Measurements from ENCODE around the gene GOLGA2.

The GOLGA2 gene

GRCh38 chr9:128275198-128276007 lies at the start of gene GOLGA2:
Gene GOLGA2, minus strand, starts transcription at chr9:128276007. Its CDS starts 31 bp downstream, at chr9:128275976.
- DNase-seq, result no peak

DNA sequence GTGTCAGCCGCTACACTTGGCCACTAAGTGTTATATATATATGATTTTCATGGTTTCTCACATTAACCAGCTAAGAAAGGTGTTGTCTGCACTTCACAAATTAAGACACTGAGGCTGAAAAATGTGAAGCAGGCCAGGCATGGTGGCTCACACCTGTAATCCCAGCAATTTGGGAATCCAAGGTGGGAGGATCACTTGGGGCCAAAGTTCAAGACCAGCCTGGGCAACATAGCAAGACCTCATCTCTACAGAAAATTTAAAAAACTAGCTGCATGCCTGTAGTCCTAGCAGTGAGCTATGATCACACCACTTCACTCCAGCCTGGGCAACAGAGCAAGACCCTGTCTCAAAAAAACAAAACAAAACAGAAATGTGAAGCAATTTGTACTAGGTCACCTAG lies 48.6 kb upstream of the GOLGA2 start:
- no peak for DNase-seq

GRCh38 chr9:128323791-128324190 lies 48.0 kb upstream of the GOLGA2 start:
- DNase-seq, result no peak

DNA sequence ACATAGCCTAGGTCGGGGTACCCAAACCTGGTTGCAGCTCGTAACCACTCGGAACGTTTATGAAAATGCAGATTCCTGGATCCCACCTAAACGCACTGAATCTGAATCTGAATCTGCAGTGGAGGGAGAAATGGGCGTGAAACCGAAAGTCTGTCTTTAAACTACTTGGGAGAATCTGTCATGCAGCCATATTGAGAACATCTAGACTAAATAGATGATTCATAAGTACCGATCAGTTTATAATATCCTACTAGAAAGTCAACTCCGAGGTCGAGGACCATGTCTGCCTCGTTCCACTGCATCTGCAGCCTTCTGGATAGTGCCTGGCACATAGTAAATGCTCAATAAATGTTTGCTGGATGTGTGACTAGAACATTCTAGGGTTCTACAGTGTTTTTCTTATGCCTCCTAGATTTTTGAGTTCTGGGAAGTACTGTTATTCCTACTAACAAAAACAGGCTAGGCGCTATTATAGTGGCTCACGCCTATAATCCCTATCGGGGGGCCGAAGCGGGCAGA lies 47.5 kb upstream of the GOLGA2 start:
- DNase-seq, result no peak

DNA sequence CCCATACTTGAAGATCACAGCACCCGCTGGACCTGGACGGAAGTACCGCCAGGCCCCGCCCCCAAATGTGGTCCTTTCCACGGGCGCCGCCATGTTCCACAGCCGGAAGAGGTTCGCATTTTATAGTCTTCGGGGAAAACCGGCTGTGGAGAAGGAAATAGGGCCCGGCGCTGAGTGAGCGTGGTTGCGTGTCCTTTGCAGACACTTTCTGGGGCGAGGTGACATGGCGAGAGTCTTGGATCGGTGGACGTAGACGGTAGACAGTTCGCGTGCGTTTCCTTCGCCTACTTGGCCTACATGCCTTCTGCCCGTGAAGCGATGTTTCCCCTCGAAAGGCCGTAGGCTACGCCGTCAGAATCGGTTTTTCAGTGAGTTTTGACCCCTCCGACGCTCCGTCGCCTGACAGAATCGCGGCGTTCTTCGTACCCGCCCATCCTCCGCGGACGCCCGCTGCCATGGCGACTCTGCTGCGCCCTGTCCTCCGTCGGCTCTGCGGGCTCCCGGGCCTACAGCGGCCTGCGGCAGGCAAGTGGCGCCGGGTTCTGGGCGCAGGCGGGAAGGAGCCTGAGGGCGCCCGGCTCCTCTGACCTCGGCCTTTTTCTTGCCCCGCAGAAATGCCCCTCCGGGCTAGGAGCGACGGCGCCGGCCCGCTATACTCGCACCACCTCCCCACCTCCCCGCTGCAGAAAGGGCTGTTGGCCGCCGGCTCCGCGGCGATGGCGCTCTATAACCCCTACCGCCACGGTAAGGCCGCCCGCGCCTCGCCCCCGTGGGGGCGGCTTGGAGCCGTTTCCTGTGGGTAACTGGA lies 46.8 kb upstream of the GOLGA2 start, which contains the start of the genes COQ4 and TRUB2:
TSS of gene COQ4 (plus strand) at position 436 of the 808 bp plus-strand sequence. CDS start at position 456, 20 bp downstream.
TSS of gene TRUB2 (minus strand) at position 44 of the 808 bp plus-strand sequence. CDS start at position 5, 39 bp downstream.
- DNase-seq, result peak; percentile 91

- no peak for DNase-seq
Observed at GRCh38 chr9:128321879-128322403, 46.1 kb upstream of the GOLGA2 start.

DNA sequence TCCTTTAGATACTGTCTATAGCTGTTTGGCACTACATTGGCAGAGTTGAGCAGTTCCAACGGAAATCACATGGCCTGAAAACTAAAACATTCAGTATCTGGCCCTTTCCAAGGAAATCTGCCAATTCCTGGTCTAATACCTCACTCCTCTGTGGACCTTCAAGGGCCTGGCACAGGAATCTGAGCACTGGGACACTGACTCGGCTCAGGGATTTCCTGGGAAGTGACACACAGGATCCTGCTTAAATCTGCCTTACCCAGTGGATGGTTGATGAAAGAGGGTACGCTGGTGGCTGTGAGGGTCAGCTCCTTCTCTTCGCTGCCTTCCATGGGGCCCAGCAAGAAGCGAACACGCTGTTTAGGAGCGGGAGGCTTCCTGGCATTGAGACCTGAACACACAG lies 45.5 kb upstream of the GOLGA2 start:
- DNase-seq, result no peak

- no peak for DNase-seq
Observed at GRCh38 chr9:128317629-128318028, 41.8 kb upstream of the GOLGA2 start.

GRCh38 chr9:128316421-128316820 lies 40.6 kb upstream of the GOLGA2 start:
- no peak for DNase-seq

DNA sequence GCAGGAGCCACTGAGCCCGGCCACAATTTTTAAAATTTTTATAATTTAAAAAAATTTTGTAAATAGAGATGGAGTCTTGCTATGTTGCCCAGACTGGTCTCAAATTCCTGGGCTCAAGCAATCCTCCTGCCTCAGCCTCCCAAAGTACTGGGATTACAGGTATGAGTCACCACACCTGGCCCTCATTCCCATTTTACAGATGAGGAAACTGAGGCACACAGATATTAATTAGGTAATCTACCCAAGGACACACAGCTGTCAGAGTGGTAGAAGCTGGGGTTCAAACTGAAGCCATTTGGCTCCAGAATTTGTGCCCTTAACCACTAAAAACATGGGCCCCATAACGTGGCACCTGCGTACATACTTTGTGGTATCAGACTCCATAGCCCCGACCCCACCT lies 38.9 kb upstream of the GOLGA2 start:
- DNase-seq, result no peak

GRCh38 chr9:128310461-128310860 lies 34.7 kb upstream of the GOLGA2 start:
- DNase-seq, result no peak

GRCh38 chr9:128309551-128309950 lies 33.7 kb upstream of the GOLGA2 start:
- no peak for DNase-seq

DNA sequence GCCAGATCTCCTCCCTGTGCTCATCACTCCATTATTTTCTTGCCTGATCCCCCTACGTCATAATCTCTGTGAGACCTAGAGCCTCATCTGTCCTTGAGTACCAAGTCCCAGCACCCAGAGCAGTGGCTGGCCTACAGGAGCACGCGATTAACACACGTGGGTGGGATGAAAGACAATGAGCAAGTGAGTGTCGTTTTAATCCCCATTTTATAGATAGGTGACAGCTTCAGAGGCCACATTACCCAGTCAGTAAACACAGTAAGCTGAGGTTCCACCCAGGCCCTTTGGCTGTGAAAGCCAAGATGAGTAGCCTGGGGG lies 29.1 kb upstream of the GOLGA2 start:
- DNase-seq, result no peak

DNA sequence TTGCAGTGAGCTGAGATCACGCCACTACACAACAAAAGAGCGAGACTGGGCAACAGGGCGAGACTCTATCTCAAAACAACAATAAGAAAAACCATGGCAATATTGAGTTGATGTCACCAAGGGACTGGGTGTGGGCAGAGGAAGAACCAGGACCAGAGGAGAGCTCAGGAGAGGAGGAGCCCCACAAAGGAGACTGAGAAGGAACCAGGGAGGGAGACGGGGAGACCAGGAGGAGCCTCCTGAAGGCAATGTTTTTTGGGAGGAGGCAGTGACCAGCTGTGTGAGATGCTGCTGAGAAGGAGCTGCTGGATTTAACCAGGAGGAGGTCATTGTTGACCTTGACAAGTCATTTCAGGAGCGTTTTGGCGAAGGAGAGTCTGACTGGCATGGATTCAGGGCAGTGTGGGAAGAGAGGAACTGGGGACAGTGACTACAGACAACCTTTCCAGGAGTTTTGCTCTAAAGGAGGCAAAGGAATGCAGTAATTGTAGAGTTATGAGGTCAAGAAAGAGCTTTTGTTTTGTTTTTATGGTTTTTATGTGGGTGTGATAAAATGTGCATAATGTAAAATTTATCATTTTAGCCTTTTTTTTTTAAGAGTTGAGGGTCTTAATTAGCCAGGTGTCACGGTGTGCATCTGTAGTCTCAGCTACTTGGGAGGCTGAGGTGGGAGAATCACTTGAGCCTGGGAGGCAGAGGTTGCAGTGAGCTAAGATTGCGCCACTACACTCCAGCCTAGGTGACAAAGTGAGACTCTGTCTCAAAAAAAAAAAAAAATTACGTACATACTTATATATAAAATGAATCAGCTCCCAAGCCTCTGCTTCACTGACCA lies 28.5 kb upstream of the GOLGA2 start:
- no peak for DNase-seq

GRCh38 chr9:128298535-128299482 lies 23.0 kb upstream of the GOLGA2 start:
- no peak for DNase-seq

- DNase-seq, result no peak
Observed at GRCh38 chr9:128297221-128297773, 21.5 kb upstream of the GOLGA2 start.

DNA sequence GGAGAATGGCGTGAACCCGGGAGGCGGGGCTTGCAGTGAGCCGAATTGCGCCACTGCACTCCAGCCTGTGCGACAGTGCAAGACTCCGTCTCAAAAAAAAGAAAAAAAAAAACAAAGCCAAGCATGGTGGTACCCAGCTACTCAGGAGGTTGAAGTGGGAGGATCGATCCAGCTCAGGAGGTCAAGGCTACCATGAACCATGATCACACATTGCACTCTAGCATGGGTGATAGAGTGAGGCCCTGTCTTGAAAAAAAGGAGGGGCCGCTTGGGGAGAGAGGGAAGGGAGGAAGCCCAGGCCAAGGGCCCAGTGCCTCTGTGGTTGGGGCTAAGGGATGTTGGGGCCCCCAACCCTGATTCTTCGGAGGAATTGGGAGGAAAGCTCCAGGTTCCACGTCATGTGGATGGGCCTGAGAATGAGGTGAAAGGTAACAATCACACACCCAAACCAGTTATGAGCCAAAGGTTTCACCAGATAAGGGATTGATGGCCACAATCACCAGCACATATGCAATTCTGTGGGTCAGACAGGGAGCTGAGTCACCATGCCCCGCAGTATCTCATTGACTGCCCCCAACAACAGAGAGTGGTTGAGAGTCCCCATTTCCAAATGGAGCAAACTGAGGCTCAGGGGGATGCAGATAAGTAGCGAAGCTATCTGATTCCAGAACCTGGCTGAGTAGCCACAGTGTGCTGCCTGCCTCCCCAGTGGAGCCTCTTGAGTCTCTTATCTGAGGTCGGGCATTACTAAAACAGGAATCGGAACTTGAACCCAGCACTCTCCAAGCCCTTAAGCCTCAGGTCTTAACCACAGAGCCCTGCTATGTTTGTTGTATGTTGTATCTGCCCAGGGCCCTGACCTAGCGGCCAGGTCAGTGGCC lies 20.8 kb upstream of the GOLGA2 start:
- no peak for DNase-seq

- DNase-seq, result no peak
Observed at GRCh38 chr9:128294142-128294541, 18.3 kb upstream of the GOLGA2 start.

DNA sequence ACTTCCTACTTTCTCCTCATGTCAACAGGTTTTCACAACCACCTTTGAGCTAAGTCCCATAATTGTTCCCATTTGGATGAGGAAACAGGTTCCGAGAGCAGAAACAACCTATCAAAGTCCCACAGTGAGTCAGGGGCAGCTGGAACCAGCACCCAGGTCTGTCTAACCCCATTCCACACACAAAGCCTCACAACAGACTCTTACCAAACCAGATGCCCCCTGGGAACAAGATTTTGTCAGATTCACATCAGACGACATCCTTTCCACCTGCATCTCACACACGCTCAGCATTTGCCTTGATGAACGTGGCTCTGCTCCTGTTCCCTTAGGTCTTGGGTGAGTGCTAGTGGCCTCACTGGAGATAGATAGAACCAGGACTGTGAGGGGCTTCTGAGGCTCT lies 17.3 kb upstream of the GOLGA2 start:
- DNase-seq, result no peak

DNA sequence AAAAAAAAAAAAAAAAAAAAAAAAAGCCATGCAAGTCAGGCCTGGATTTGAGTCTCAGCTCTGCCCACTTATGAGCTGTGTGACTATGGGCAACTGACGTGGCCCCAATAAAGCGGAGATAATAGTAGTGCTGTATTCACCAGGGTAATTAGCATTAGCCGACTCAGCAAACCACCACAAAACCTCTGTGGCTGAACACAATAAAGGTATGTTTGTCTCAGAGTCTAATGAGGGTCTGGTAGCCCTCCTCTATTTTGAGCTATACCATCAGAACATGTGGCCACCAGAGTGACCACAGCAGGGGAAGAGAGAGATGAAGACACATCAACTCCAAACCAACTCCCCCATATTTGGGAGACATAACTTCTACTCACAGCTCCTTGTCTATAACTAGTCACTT lies 16.2 kb upstream of the GOLGA2 start:
- no peak for DNase-seq

Data from CD4-positive, alpha-beta T cell treated with Interleukin-15 for 1 hour (primary cell).